Measurements from ENCODE around the gene KIRREL3.

- TF ChIP-seq POLR2AphosphoS5 (IDR thresholded peaks at IDR 0.05) (no peak), POLR2A (IDR thresholded peaks at IDR 0.05) (no peak), CTCF (IDR thresholded peaks at IDR 0.05 in 8 of 11, conservative IDR thresholded peaks at IDR 0.05 in 3 of 11) (no peak)
Observed at GRCh38 chr11:126884594-126884993, 116.0 kb downstream of the KIRREL3 start.
